Sciatic nerve (tissue), 2 donors: ENCODE results near the gene TRHDE. TPM values are rescaled to one million over a fixed set of nuclear protein-coding genes. Genes with fewer than 3 reads are reported as not detected.

Experiments used
- ATAC-seq: fragments of 200-7000 bp; cut with Tn5 transposase; one replicate; pipeline ENCODE4 v1.9.1; 2020; ENCODE audit warnings: mild to moderate bottlenecking, moderate library complexity
- DNase-seq: peaks from one replicate; pipeline ENCODE4 v3.0.0-alpha.2; 2020; ENCODE audit warnings: low spot score
- intact Hi-C: fragments of 100-400 bp; cut with DNase I; formaldehyde crosslinking; loops from one replicate; pipeline ENCODE4 v1.14.2; 2022
- total RNA-seq: library from RNA; stranded (reverse); fragmentation: NEBNext Ultra II Directional; extraction: Animal tissue kit (Norgen Biotek cat#: 25700); gene quantifications from one replicate; pipeline ENCODE4 v1.2.1, GENCODE V29; 2021
- donor health status: DM: no; HTN: no; CAD: no.
- donor health status: DM: no; HTN: no; CAD: no.

Gene TRHDE
- total RNA-seq, 1 donor from 2014 or later, result 4.1 TPM

DNA sequence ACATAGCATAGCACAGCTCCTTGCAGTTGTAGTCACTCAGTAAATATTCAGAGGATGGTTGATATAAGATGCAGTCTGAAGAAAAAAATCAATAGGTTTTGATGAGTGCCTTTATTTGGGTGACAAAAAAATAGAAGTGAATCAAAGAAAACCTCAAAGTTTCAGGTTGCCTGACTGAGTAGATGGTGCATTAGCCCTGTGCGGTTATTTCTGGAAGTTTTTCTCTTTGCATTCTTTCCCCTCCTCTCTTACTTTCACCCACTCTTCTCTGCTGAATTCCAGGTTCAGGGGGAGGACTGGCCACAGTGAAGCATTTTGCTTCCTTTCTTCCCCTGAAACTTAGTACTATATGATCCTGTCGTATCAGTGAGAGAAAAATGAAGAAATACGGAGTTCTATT, 28.6 kb downstream of the TRHDE start:
- ATAC-seq (no peak), DNase-seq (no peak)
- intact Hi-C loops, result no loop called here

DNA sequence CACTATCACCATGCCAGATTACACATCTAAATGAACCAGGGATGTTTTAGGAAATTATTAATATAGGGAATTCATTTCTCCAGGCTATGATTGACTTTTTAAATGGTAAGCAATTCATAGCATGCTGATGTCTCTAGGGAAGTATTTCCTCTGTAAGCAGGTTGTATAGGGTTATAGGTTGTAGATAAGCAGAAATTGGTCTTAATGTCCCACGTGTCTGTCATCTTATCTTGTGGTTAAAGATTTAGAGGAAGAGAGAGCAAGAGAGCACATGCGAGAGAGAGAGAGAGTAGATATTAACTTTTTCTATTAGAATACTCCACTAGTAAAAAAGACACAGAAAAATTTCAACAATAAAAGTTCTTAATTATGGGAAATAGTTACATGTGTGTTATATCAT, 32.6 kb downstream of the TRHDE start:
- intact Hi-C loops, result no loop called here
- DNase-seq (no peak), ATAC-seq (no peak)

DNA sequence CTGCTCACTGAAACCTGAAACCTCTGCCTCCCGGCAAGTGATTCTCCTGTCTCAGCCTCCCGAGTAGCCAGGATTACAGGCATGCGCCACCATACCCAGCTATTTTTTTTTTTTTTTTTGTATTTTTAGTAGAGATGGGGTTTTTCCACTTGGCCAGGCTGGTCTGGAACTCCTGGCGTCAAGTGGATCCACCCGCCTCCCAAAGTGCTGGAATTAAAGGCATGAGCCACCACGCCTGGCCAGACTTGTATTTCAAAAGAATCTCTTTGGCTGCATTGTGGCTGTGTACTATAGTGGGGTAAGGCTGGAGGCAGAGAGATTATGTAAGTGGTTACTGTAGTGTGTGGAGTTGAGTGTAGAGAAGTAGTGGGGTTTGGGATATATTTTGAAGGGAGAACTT, 35.1 kb downstream of the TRHDE start:
- no peak for ATAC-seq
- no peak for DNase-seq
- intact Hi-C loops, result no loop called here

DNA sequence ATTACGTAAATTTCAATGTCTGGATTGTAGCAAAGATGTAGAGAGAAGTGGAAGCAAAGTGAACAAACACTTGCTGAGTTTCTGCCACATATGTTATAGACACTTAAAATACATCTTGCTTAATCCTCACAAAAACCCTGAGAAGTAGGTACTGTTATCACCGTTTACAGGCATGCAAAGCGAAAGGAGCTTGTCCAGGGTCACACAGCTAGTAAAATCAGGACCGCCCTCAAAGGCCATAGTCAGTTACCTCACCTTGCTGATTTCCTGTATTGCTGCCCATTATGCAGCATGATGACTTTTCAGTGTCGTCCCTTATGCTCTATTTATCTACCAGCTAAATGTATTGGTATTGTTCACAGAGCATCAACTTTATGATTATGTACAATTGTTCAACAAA, 39.8 kb downstream of the TRHDE start:
- intact Hi-C loops, result no loop called here
- ATAC-seq (no peak), DNase-seq (no peak)

DNA sequence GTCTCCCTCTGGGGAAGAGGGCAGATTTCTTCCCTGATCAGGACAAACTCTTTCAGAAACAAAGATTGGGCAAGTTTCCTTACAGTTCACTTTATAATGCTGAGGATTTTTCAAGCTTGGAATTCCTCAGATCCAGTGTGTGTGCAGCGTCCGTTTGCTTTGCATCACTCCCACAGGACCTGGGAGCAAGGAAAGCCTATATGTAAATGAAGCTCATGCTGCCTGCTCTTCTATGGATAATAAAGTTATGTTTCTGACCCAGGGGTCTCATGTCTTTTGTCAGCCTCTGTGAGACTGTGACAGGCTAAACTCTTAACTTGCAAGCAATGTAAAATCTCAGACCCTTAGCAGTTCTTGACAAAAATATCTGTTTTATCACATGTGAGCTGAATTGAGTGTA, 41.6 kb downstream of the TRHDE start:
- DNase-seq, result no peak
- ATAC-seq, result no peak
- intact Hi-C loops, result no loop called here

DNA sequence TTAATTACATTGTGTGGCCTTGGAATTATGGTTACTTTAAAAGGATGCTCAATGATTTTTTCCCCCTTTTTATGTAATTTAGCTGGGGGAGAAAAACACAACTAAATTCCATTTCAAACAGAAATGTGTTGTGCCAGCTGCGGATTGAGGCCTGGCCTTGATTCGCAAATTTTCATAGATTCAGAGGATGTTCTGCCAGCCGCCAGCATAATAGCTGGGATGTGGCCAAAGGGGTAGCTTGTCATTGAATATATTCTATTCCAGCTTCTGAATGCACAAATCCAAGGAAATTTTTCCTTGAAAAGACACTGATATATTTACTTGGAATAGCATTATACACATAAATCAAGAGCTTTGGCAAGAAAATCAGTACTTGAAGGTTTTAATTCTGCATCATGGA, 43.7 kb downstream of the TRHDE start:
- DNase-seq (no peak), ATAC-seq (no peak)
- intact Hi-C loops, result no loop called here

DNA sequence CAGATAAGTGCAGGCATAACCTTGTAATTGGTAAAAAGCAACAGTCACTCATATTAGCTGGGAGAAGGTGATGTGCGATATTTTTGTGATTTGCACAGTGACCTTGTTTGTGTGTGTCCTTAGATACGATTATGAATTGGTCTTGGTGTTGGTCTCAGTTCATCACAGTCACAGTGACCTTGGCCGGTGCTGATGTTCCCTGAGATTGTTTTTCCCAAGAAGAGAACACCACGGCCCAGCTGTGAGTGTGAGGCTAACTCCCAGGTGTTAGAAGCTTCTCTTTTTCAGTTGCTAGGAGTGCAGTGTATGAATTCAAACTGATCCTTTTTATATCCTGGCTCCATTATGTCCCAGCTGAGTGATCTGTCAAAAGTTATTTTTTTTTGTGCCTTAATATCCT, 46.2 kb downstream of the TRHDE start:
- DNase-seq, result no peak
- no peak for ATAC-seq
- intact Hi-C loops, result no loop called here

DNA sequence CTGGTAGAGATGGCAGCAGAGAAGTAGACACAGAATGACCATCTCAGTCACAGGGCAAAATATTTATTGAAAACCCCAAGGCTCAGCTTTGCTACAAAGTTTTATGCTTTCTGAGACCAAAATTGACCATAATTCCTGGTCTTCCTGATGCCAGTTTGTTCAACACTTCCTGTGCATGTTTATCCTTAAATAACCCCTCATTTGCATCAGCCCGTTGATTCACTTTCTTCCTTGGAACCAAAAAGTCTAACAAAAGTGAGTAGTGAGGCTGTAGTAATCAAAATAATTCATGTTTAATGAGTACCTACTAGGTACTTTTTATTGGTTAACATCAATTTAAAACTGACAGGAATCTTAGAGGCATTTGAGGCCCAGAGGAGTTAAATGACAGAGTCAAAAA, 51.7 kb downstream of the TRHDE start:
- intact Hi-C loops, result no loop called here
- no peak for DNase-seq
- no peak for ATAC-seq

DNA sequence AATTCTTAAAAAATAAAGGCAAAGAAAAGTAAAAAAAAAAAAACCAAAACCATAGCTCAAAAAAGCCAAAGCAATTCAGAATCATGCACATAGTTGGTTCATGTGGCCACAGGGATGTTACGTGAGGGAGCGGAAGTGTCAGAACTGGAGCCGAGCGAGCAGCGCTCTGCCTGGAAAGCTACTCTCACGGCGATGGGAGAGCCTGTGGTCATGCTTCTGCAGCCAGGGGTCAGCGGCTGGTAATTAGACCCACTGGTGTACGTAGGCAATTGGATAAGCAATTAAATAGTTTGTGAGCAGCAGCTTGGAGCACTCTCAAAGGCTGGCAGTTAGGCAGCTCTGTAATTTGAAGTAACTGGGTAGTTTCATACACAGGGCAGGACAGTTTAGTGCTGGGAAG, 58.1 kb downstream of the TRHDE start:
- ATAC-seq, result no peak
- no peak for DNase-seq
- intact Hi-C loops, result no loop called here

DNA sequence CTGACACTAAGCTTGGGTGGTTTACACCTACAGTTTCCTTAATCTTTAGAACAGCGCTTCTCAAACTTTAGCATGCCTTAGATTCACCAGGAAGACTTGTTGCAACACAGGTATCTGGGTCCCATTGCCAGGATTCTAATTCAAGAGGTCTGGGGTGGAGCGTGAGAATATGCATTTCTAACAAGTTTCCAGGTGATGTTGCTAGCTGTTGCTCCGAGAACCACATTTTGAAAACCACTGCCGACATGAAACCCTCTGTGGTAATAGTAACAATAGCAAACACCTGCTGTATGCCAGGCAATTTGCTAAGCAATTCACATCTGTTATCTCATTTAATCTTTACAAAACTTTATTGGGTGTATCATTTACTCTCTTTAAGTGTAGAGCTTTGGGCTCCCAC, 58.6 kb downstream of the TRHDE start:
- intact Hi-C loops, result no loop called here

DNA sequence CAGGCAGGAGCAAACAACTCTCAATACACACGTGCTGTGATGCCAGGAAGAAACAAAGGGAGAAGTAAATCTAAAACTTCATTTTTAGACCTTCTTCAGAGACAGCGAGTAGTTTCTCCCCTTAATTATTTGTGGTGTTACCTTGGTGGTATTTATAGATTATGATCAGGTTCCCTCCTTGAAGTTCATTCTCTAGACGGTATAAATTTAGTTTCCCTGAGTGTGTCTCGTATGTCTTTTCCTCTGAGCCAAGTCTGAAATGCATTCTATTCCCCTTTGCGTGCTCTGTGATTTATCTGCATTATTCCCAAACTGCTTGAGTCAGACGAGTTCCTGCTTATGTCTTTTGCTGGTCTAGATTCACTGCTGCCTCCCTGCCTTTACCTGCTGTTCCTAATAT, 65.2 kb downstream of the TRHDE start:
- intact Hi-C loops, result no loop called here
- DNase-seq (no peak), ATAC-seq (no peak)

More for the DNA sequence above, 58.6 kb downstream of the TRHDE start:
- ATAC-seq (no peak), DNase-seq (no peak)

DNA sequence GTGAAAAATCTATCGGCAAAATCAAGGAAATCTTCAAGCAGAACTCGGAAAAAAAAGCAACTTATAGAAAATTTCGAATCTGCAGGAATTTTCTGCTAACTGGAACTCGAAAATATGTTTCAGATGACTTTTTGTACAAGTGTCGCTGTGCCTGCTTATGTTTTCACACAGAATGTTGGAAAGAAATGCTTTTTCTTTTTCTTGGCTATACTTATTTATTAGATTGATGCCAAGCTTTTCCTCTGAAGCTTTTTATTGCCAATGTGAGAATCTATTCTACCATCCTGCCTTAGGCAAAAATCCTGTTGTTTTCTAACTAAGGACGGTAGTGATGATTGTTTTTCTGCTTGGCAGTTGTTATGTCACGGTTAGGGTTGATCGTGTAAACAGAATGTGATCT, 65.8 kb downstream of the TRHDE start:
- intact Hi-C loops, result no loop called here
- DNase-seq, result no peak
- ATAC-seq, result no peak

DNA sequence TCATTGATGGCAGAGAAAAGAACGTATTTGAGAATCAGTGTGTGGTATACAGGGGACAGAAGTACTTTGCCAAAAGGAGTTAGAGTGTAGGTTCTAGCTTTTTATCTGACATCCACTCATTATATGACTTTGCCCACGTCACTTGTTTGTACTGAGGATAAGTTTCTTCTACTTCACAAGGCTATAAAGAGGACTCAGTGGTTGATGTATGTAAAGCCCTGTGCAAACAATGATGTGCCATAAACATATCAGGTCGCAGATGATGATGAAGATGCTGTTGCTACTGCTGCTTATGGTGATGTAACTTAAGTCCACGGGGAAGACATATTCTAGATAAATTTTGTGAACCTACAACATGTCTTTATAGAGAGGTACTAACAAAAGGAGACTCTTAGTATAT, 66.3 kb downstream of the TRHDE start:
- no peak for DNase-seq
- ATAC-seq, result no peak
- intact Hi-C loops, result no loop called here

DNA sequence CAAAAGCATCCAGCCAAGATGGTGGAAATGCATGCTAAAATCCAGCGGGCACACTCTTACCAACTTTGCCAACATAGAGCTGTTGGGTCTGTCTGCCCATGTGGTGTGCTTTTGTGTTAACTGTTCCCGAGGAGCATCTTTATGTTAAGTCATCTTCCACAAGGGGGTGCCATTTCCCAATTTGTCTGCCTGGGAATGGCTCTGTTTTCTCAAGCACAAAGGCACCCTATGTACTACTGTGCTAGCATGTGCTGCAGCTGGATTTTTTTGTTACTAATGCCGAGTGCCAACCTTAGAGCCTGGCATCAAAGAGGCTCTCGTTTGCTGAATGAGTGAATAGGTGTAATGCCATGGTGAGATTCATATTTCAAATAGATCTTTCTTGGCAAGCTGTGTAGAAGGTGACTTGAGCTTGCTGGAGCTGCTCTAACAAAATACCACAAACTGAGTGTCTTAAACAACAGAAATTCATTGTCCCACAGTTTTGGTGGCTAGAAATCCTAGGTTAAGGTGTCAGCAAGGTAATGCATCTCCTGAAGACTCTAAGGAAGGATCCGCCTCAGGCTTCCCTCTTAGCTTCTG, 74.3 kb downstream of the TRHDE start:
- DNase-seq (peak; percentile 56), ATAC-seq (peak; percentile 75)
- intact Hi-C loops, result no loop called here

DNA sequence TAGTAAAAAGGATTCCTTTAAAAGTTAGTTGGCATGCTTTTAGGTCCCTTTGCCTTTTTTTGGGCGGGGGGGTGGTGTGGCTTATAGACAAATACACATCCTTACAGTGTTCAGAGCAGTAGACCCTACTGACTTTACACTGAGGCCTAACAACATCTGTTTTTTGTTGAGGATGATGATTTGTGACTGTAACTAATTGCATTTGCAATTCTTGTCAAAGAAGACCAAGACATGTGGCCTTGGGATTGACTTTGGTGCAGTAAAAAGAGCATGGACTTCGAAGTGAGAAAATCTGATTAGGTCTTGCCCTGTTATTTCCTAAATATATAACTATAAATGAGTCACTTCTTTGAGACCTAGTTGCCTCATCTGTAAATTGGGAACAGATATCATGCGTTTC, 77.3 kb downstream of the TRHDE start:
- ATAC-seq (no peak), DNase-seq (no peak)
- intact Hi-C loops, result no loop called here

DNA sequence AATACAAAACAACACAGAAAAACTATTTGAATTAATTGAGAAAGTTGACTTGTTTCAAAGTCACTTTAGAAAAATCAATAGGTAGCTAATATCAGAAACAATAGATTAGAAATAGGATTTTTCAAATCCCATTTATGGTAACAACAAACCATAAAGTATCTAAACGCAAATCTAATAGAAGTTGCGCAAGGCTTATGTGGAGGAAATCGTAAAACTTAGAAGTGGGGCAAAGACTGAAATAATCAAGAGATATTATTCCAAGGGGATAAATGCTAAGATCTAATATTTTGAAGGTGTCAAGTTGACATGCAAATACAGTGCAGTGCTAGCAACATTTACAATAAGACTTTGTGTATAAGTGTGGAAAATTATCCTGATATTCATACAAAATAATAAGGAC, 87.2 kb downstream of the TRHDE start:
- ATAC-seq (no peak), DNase-seq (no peak)
- intact Hi-C loops, result no loop called here

DNA sequence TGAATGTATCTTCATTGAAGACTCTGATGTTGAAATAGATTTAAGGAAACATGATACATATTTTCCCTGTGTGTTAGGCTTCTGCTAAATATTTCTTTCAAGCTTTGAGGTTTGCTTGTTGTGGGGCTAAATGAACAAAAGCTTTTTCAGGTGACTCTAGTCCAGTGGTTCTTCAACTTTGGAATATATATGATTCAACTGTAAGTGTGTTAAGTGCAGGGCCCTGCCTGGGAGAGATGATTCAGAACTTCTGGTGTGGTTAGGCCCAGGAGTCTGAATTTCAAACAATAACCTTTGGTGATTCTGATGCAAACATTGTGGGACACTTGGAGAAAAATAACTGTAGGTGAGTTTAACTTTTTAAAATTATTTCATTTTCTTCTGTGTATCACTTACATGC, 93.0 kb downstream of the TRHDE start:
- ATAC-seq (no peak), DNase-seq (no peak)
- intact Hi-C loops, result no loop called here

DNA sequence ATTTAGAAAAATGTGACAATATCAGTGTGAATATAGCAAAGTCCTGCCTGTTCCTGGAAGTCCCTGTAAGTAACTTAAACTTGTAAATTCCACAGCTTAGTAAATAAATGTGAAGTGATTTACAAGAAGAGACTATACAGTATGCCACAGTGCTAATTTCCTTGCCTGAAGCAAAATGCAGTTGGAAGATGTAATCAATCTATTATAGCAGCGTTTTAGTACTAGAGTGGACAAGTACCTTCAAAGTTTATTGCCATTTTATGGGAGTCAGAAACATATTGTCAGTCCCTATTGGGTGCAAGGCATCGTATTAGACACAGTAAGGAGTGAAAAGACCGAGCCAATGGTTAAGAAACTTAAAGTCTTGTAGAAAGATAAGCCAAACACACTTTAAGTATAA, 94.1 kb downstream of the TRHDE start:
- ATAC-seq (no peak), DNase-seq (no peak)
- intact Hi-C loops, result no loop called here

DNA sequence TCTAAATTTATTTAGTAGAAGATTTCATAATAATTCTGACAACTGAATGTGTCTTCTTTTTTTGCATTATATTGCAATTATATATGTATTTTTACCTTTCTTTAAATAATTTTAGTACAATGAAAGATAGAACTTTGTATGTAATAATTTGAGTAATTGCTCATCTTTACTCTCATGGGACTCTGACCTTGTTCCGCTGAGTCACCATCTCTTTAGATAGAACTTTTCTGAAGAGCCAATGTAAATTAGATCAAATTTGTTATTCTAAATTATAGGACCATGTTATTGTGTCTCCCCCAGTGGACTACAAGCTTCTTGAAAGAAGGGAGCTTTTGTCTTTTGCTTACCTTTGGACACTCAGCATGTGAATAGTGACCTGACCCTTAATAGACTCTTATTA, 96.1 kb downstream of the TRHDE start:
- intact Hi-C loops, result no loop called here
- ATAC-seq (no peak), DNase-seq (no peak)

DNA sequence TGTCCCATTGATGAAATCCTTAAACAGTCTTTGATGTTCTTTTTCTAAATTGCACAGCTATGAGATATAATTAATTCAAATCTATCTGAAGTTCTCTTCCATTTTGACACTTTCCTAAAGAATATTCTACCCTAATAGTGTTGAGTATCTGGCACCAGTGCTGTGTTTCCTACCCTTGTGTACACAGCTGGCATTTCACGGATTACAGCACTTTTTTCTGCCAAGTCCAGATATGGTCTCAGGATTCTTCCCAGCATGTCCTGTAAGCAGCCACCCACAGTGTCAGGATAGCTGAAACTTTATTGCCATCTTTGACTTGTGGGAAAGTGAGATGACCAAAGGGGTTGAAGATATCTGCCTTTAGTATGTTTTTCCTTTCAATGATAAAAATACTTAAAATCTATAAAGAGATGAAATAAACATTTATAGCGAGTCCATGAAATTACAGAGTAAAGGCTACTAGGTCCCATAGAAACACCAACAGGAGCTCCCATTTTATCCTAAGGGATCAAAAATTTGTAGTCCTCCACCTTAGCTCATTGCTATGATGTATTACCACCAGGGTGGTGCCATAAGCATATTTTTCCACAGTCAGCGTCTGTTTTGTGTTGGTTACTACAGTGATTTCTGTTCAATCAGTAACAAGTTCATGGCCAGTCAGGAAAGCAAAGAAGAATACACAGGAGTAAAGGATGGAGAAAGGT, 96.7 kb downstream of the TRHDE start:
- DNase-seq, result no peak
- ATAC-seq, result peak; percentile 58
- intact Hi-C loops, result no loop called here

DNA sequence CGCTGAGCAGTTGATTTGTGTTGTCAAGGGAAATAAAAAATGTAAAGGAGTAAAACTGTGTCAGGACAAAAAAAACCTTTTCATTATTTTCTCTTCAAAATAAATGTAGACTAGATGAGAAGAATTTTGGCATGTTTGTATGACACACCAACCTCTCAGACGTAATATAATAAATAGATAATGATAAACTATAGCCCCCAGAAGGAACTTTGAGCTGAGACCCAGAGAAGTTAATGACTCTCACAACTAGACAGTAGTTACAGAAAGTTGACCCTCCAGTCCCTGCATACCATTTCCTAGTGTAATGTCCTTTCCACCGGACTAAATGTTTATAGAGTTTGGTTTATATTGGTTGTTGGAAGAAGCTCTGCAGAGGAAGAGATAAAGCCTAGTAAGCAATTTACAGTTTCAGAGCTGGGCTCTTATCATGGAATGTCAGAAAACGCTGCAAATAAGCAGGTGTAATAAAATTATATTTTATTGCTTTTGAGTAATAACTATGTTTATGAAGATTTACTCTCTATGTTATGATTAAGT, 97.3 kb downstream of the TRHDE start:
- ATAC-seq (no peak), DNase-seq (no peak)
- intact Hi-C loops, result no loop called here
